ENCODE data around the gene LYPD8.

The LYPD8 gene

GRCh38 chr1:248739572-248740205, 15.9 kb downstream of the LYPD8 start:
- Histone ChIP-seq H3K9me3 (ENCODE audit: insufficient read depth, low read length) (no peaks in the 10 kb centered on the region), H4K20me1 (ENCODE audit: low read depth, low read length) (no peaks in the 10 kb centered on the region), H3K79me2 (ENCODE audit: insufficient read depth, low read length) (no peaks in the 10 kb centered on the region), H3K9ac (ENCODE audit: low read length) (no peak overlapping the region), H3K27me3 (ENCODE audit: low read length) (no peaks in the 10 kb centered on the region), H3K27ac (ENCODE audit: low read depth, low read length) (no peak overlapping the region), H3K4me3 (ENCODE audit: insufficient read depth, low read length, poor library complexity, severe bottlenecking) (no peak overlapping the region), H3K36me3 (ENCODE audit: low read length) (no peaks in the 10 kb centered on the region), H2AFZ (ENCODE audit: low read depth, low read length, severe bottlenecking) (no peak overlapping the region), H3K9me2 (replicated peaks; ENCODE audit: insufficient read depth, low read length) (no peaks in the 10 kb centered on the region), H3F3A (ENCODE audit: insufficient read depth) (no peaks in the 10 kb centered on the region), H3K4me2 (ENCODE audit: low read depth, low read length, poor library complexity, severe bottlenecking) (no peak overlapping the region)
- TF ChIP-seq CTCF (IDR thresholded peaks at IDR 0.05; ENCODE audit: insufficient read depth, low read length, poor library complexity, severe bottlenecking) (no peak), EZH2phosphoT487 (conservative IDR thresholded peaks at IDR 0.05; ENCODE audit: low read length) (no peak)

GRCh38 chr1:248737457-248737856, 18.1 kb downstream of the LYPD8 start:
- TF ChIP-seq EZH2phosphoT487 (conservative IDR thresholded peaks at IDR 0.05; ENCODE audit: low read length) (no peak), CTCF (IDR thresholded peaks at IDR 0.05; ENCODE audit: insufficient read depth, low read length, poor library complexity, severe bottlenecking) (no peak)
- Histone ChIP-seq H3K4me2 (ENCODE audit: low read depth, low read length, poor library complexity, severe bottlenecking) (no peak overlapping the region), H3K79me2 (ENCODE audit: insufficient read depth, low read length) (no peaks in the 10 kb centered on the region), H3K9me3 (ENCODE audit: insufficient read depth, low read length) (no peaks in the 10 kb centered on the region), H3K4me3 (ENCODE audit: insufficient read depth, low read length, poor library complexity, severe bottlenecking) (no peak overlapping the region), H3K9ac (ENCODE audit: low read length) (no peak overlapping the region), H3K27ac (ENCODE audit: low read depth, low read length) (no peak overlapping the region), H3K36me3 (ENCODE audit: low read length) (no peaks in the 10 kb centered on the region), H2AFZ (ENCODE audit: low read depth, low read length, severe bottlenecking) (no peak overlapping the region), H4K20me1 (ENCODE audit: low read depth, low read length) (no peaks in the 10 kb centered on the region), H3K9me2 (replicated peaks; ENCODE audit: insufficient read depth, low read length) (no peaks in the 10 kb centered on the region), H3K27me3 (ENCODE audit: low read length) (no peaks in the 10 kb centered on the region), H3F3A (ENCODE audit: insufficient read depth) (no peaks in the 10 kb centered on the region)

GRCh38 chr1:248736977-248737376, 18.6 kb downstream of the LYPD8 start:
- TF ChIP-seq CTCF (IDR thresholded peaks at IDR 0.05; ENCODE audit: insufficient read depth, low read length, poor library complexity, severe bottlenecking) (no peak), EZH2phosphoT487 (conservative IDR thresholded peaks at IDR 0.05; ENCODE audit: low read length) (no peak)
- Histone ChIP-seq H3K4me2 (ENCODE audit: low read depth, low read length, poor library complexity, severe bottlenecking) (no peak overlapping the region), H3F3A (ENCODE audit: insufficient read depth) (no peaks in the 10 kb centered on the region), H3K79me2 (ENCODE audit: insufficient read depth, low read length) (no peaks in the 10 kb centered on the region), H3K27me3 (ENCODE audit: low read length) (no peaks in the 10 kb centered on the region), H3K27ac (ENCODE audit: low read depth, low read length) (no peak overlapping the region), H3K9me2 (replicated peaks; ENCODE audit: insufficient read depth, low read length) (no peaks in the 10 kb centered on the region), H3K4me3 (ENCODE audit: insufficient read depth, low read length, poor library complexity, severe bottlenecking) (no peak overlapping the region), H3K9me3 (ENCODE audit: insufficient read depth, low read length) (no peaks in the 10 kb centered on the region), H3K9ac (ENCODE audit: low read length) (no peak overlapping the region), H3K36me3 (ENCODE audit: low read length) (no peaks in the 10 kb centered on the region), H4K20me1 (ENCODE audit: low read depth, low read length) (no peaks in the 10 kb centered on the region), H2AFZ (ENCODE audit: low read depth, low read length, severe bottlenecking) (no peak overlapping the region)
